ENCODE data around the gene STAT2. TPM values are rescaled to one million over a fixed set of nuclear protein-coding genes. Genes with fewer than 3 reads are reported as not detected.

The STAT2 gene
- total RNA-seq, 1 donor from 2014 or later: 327 TPM

DNA sequence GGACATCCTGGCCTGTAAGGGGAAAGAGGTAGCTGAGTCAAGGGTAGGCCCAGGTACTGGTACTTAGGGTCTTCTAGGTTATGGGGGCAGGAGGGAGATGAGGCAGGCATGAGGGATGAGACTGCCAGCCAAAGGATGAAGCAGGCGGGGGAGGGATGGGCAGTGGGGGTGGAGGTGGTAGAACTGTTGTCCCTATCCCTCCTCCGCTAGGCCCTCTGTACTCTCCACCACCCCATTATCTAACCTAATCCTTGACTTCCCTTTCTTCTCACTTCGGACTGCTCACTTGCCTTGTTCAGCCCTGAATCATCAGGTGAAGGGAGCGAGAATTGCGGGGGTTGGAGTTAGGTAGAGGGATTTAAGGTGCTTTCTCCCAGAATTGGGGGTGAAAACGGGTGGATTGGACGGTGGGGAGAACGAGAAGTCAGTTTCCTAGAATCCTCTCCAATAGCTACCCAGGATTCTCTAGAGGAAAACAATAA, 26.7 kb downstream of the STAT2 start:
- H3K4me1 Mint-ChIP-seq (ENCODE audit: unreplicated experiment): peaks cover 17% of the 10 kb centered on the region
- peak overlapping the region; percentile 97 for H3K27ac Mint-ChIP-seq (ENCODE audit: unreplicated experiment)
- peaks cover 3% of the 10 kb centered on the region for H3K36me3 Mint-ChIP-seq (ENCODE audit: unreplicated experiment)
- no peak for DNase-seq (ENCODE audit: extremely low spot score, unreplicated experiment)
- H3K27me3 Mint-ChIP-seq (ENCODE audit: unreplicated experiment): no peaks in the 10 kb centered on the region
- H3K4me3 Mint-ChIP-seq (ENCODE audit: unreplicated experiment): peak overlapping the region; percentile 82
- TF ChIP-seq, protein P1, sequence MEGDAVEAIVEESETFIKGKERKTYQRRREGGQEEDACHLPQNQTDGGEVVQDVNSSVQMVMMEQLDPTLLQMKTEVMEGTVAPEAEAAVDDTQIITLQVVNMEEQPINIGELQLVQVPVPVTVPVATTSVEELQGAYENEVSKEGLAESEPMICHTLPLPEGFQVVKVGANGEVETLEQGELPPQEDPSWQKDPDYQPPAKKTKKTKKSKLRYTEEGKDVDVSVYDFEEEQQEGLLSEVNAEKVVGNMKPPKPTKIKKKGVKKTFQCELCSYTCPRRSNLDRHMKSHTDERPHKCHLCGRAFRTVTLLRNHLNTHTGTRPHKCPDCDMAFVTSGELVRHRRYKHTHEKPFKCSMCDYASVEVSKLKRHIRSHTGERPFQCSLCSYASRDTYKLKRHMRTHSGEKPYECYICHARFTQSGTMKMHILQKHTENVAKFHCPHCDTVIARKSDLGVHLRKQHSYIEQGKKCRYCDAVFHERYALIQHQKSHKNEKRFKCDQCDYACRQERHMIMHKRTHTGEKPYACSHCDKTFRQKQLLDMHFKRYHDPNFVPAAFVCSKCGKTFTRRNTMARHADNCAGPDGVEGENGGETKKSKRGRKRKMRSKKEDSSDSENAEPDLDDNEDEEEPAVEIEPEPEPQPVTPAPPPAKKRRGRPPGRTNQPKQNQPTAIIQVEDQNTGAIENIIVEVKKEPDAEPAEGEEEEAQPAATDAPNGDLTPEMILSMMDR (IDR thresholded peaks at IDR 0.05): no peak
- no peaks in the 10 kb centered on the region for H3K9me3 Mint-ChIP-seq (ENCODE audit: unreplicated experiment)

DNA sequence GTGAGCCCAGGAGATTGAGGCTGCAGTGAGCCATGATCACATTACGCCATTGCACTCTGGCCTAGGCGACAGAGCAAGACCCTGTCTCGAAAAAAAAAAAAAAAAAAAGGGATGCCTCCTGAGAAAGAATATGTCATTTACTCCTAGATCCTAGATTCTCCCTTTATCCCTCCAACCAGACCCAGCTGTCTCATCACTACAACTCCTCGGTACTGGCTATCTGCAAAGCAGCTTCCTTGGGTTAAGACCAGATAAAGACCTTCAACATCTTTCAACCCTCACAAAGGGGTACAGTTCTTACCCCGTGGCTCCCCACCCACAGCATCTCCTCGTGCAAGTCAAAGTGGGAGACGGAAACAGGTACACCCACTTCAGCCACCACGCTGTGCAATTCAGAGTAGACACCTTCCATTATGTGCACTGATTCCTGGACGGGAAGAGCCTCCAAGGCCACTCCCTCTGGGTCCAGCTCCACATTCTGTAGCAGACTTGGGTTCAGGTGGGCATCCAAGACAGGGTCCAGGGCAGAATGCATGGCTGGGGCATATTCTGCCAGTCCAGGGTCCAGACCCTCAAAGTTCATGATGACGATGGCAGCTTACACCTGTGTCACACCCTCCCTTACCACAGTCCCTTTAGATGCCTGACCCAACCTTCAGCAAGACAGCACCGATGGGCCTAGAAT, 27.3 kb downstream of the STAT2 start:
- no peaks in the 10 kb centered on the region for H3K9me3 Mint-ChIP-seq (ENCODE audit: unreplicated experiment)
- peaks cover 17% of the 10 kb centered on the region for H3K4me1 Mint-ChIP-seq (ENCODE audit: unreplicated experiment)
- H3K36me3 Mint-ChIP-seq (ENCODE audit: unreplicated experiment): peaks cover 3% of the 10 kb centered on the region
- no peaks in the 10 kb centered on the region for H3K27me3 Mint-ChIP-seq (ENCODE audit: unreplicated experiment)
- DNase-seq (ENCODE audit: extremely low spot score, unreplicated experiment): no peak
- peak overlapping the region; percentile 82 for H3K4me3 Mint-ChIP-seq (ENCODE audit: unreplicated experiment)
- TF ChIP-seq, protein P1 (IDR thresholded peaks at IDR 0.05): no peak
- H3K27ac Mint-ChIP-seq (ENCODE audit: unreplicated experiment): peak overlapping the region; percentile 97

DNA sequence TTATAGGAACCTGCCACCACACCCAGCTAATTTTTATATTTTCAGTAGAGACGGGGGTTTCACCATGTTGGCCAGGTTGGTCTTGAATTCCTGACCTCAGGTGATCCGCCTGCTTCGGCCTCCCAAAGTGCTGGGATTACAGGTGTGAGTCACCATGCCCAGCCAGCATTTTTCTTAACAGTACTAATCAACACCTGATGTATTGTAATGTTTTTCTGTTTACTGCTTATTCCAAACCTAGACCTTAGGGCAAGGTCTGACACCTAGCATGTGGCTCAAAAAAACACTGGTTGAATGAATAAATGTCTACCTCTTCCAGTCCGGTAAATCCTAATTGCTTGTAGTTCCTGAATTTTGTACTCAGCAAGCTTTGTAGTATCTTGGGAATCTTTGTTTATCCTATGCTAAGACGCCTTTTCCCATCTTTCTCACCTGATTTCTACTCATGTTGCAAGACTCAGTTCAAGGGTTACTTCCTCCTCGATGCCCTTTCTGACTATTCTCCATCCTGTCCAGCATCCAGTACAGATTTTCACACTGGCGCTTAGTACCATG, 28.9 kb downstream of the STAT2 start:
- H3K27ac Mint-ChIP-seq (ENCODE audit: unreplicated experiment): no peak overlapping the region
- TF ChIP-seq, protein P1 (IDR thresholded peaks at IDR 0.05): no peak
- no peaks in the 10 kb centered on the region for H3K27me3 Mint-ChIP-seq (ENCODE audit: unreplicated experiment)
- peaks cover 17% of the 10 kb centered on the region for H3K4me1 Mint-ChIP-seq (ENCODE audit: unreplicated experiment)
- H3K36me3 Mint-ChIP-seq (ENCODE audit: unreplicated experiment): peaks cover 11% of the 10 kb centered on the region
- no peak overlapping the region for H3K4me3 Mint-ChIP-seq (ENCODE audit: unreplicated experiment)
- DNase-seq (ENCODE audit: extremely low spot score, unreplicated experiment): no peak
- H3K9me3 Mint-ChIP-seq (ENCODE audit: unreplicated experiment): no peaks in the 10 kb centered on the region

DNA sequence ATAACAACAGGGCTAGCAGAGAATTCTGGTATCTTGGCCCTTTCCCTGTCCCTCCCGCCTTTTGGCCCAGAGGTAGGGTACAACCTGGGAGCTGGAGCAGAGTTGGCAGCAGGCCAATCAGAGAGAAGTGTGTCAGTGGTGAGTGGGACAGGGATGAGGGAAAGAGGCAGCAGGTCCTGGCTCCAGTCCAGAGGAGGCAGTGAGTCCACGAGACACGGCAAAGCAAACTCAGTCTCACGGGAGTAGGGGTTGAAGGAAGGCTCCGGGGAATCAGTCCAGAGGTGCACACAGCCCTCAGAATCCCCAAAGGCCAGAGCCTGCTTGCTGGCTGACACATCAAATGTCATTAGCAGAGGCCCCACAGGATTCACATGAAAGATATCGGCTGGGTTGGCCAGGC, 33.4 kb downstream of the STAT2 start:
- H3K9me3 Mint-ChIP-seq (ENCODE audit: unreplicated experiment): no peaks in the 10 kb centered on the region
- no peak overlapping the region for H3K27ac Mint-ChIP-seq (ENCODE audit: unreplicated experiment)
- no peak overlapping the region for H3K4me3 Mint-ChIP-seq (ENCODE audit: unreplicated experiment)
- TF ChIP-seq, protein P1 (IDR thresholded peaks at IDR 0.05): no peak
- DNase-seq (ENCODE audit: extremely low spot score, unreplicated experiment): no peak
- no peaks in the 10 kb centered on the region for H3K27me3 Mint-ChIP-seq (ENCODE audit: unreplicated experiment)
- no peaks in the 10 kb centered on the region for H3K4me1 Mint-ChIP-seq (ENCODE audit: unreplicated experiment)
- peaks cover 30% of the 10 kb centered on the region for H3K36me3 Mint-ChIP-seq (ENCODE audit: unreplicated experiment)

DNA sequence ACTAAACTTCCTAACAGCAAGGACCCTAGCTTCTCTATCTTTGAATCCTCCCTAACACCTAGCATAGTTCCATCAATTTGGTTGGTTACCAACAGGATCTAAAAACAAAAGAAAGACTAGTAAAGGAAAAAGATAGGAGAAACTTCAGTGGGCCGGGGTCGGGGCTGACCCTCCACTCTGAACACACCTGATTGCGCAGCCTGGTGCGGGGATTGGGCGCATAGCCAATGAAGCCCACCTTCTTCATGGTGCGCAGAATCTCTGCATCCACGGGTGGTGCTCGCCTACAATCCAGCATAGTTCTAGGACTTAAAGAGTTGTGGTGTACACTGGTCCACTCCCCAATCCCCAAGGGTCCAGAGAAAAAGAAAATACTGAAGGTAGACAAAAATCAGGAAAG, 33.8 kb downstream of the STAT2 start:
- TF ChIP-seq, protein P1 (IDR thresholded peaks at IDR 0.05): no peak
- Mint-ChIP-seq H3K27ac (ENCODE audit: unreplicated experiment) (no peak overlapping the region), H3K27me3 (ENCODE audit: unreplicated experiment) (no peaks in the 10 kb centered on the region), H3K36me3 (ENCODE audit: unreplicated experiment) (peaks cover 27% of the 10 kb centered on the region), H3K9me3 (ENCODE audit: unreplicated experiment) (no peaks in the 10 kb centered on the region), H3K4me1 (ENCODE audit: unreplicated experiment) (no peaks in the 10 kb centered on the region), H3K4me3 (ENCODE audit: unreplicated experiment) (no peak overlapping the region)
- no peak for DNase-seq (ENCODE audit: extremely low spot score, unreplicated experiment)
